Right lobe of liver (tissue), 6 donors: Measurements from ENCODE around the gene LRP1. TPM values are rescaled to one million over a fixed set of nuclear protein-coding genes. Genes with fewer than 3 reads are reported as not detected.

Experiments
- ATAC-seq, 4 donors: fragments of 200-7000 bp; cut with Tn5 transposase; one replicate each; pipeline ENCODE4 v1.9.1; 2020; ENCODE audit warnings: mild to moderate bottlenecking in 4 of 4, moderate library complexity in 4 of 4
- DNase-seq, 3 donors: peaks; one replicate each; pipeline ENCODE4 v3.0.0-alpha.2; 2020
- H3K27ac ChIP-seq, 3 donors: fragments of 200-600 bp; one replicate each; pipeline ENCODE4 v1.8.0; 2022
- H3K27me3 ChIP-seq, 2 donors: fragments of 200-600 bp; one replicate each; pipeline ENCODE4 v1.8.0; 2022
- H3K36me3 ChIP-seq, 4 donors: fragments of 200-600 bp; sonication (generic) in 1 of 4; one replicate each; pipeline versions ENCODE4 v1.5.1 to v1.8.0; 2017 to 2022; ENCODE audit warnings: control low read depth in 1 of 4
- H3K4me1 ChIP-seq, 4 donors: fragments of 200-600 bp; sonication (generic) in 1 of 4; one replicate each; pipeline versions ENCODE4 v1.5.1 to v1.8.0; 2017 to 2022; ENCODE audit warnings: control low read depth in 1 of 4
- H3K4me3 ChIP-seq, 3 donors: fragments of 200-600 bp; one replicate each; pipeline ENCODE4 v1.8.0; 2022
- H3K9me3 ChIP-seq, 4 donors: fragments of 200-600 bp; sonication (generic) in 1 of 4; one replicate each; pipeline versions ENCODE4 v1.5.1 to v1.8.0; 2017 to 2022; ENCODE audit warnings: control low read depth in 1 of 4
- CTCF ChIP-seq, 4 donors: fragments of 200-600 bp in 3 of 4; fragments of 450-650 bp in 1 of 4; IDR thresholded peaks; one replicate each; pipeline versions ENCODE4 v1.5.1 to v1.8.0; 2016 to 2022; ENCODE audit warnings: antibody characterized with exemption in 4 of 4, mild to moderate bottlenecking in 2 of 4
- POLR2A ChIP-seq: fragments of 450-650 bp; IDR thresholded peaks from one replicate; pipeline ENCODE4 v1.6.1; 2017; ENCODE audit warnings: antibody characterized with exemption, mild to moderate bottlenecking
- WGBS: methylation state at CpG from one replicate; pipeline ENCODE4 v1.1.6; 2018; ENCODE audit warnings: low coverage, low lambda C conversion rate; ENCODE audit not compliant: insufficient coverage; ENCODE audit errors: missing lambda C conversion rate; 5-methylcytosine and 5-hydroxymethylcytosine counted together
- intact Hi-C, 2 donors: fragments of 100-400 bp; cut with DNase I; formaldehyde crosslinking; loops; one replicate each; pipeline versions ENCODE4 v1.11.2 to v1.14.1; 2022
- total RNA-seq, 6 experiments: library from RNA; depleted of rRNA in 2 of 6; stranded (reverse); fragments of >200 nt in 2 of 6; fragmentation: NEBNext Ultra II Directional in 3 of 6; extraction: Animal tissue kit (Norgen Biotek cat#: 25700) in 3 of 6; gene quantifications; one replicate each; pipeline versions ENCODE4 v1.1.0 to v1.2.4, GENCODE V29; 2016 to 2023
- donor health status: DM: no; HTN: yes; CAD: no.
- donor health status: DM: no; HTN: no; CAD: no.
- donor health status: DM: no; HTN: no; CAD: no.
- donor health status: DM: no; HTN: yes; CAD: no.
- donor health status: DM: no; HTN: yes; CAD: no.

The LRP1 gene
- total RNA-seq, 6 experiments from 2014 or later = 268 to 387 (median 301) TPM

- DNase-seq (no peak), ATAC-seq (no peak)
- H3K9me3 ChIP-seq = no peaks in the 10 kb centered on the region
- no peak overlapping the region for H3K4me3 ChIP-seq
- peaks cover 0 to 11% (median 5%) of the 10 kb centered on the region in 4 donors for H3K4me1 ChIP-seq
- WGBS = 43% methylated on average over 2 of the region's 2 CpGs
- intact Hi-C loops = loop anchor here in 1 of 2 donors (5.0 kb wide), 1 partner anchor 58 kb away; no protein-coding TSS in a partner anchor
- H3K27ac ChIP-seq = no peak overlapping the region
- no peaks in the 10 kb centered on the region for H3K27me3 ChIP-seq
- TF ChIP-seq CTCF (IDR thresholded peaks at IDR 0.05) = no peak
- no peak for TF ChIP-seq POLR2A
- H3K36me3 ChIP-seq = no peaks in the 10 kb centered on the region
Observed at GRCh38 chr12:57123813-57124212, 4.5 kb upstream of the LRP1 start.

- WGBS = 13% methylated on average over 10 of the region's 10 CpGs
- Histone ChIP-seq H3K4me3 (no peak overlapping the region), H3K9me3 (no peaks in the 10 kb centered on the region), H3K4me1 (peaks cover 0 to 11% (median 5%) of the 10 kb centered on the region in 4 donors), H3K36me3 (no peaks in the 10 kb centered on the region), H3K27me3 (no peaks in the 10 kb centered on the region), H3K27ac (no peak overlapping the region)
- peak in 2 of 3 donors; percentile 55 to 77 for DNase-seq
- intact Hi-C loops = loop anchor here in 1 of 2 donors (5.0 kb wide), 1 partner anchor 58 kb away; no protein-coding TSS in a partner anchor
- no peak for TF ChIP-seq POLR2A
- peak in 3 of 4 donors; percentile 94 to 98 (median 96) for TF ChIP-seq CTCF (IDR thresholded peaks at IDR 0.05)
- ATAC-seq = peak; percentile 39 to 50 (median 44)
Observed at GRCh38 chr12:57124261-57124877, 3.9 kb upstream of the LRP1 start.

GRCh38 chr12:57126061-57126460 lies 2.2 kb upstream of the LRP1 start:
- no peak for TF ChIP-seq CTCF (IDR thresholded peaks at IDR 0.05)
- TF ChIP-seq POLR2A = no peak
- Histone ChIP-seq H3K27me3 (no peaks in the 10 kb centered on the region), H3K4me3 (no peak overlapping the region), H3K9me3 (no peaks in the 10 kb centered on the region), H3K36me3 (no peaks in the 10 kb centered on the region), H3K27ac (no peak overlapping the region), H3K4me1 (peaks cover 0 to 16% (median 5%) of the 10 kb centered on the region in 4 donors)
- DNase-seq (peak in 1 of 3 donors; percentile 42), ATAC-seq (no peak)
- WGBS = 85% methylated on average over 11 of the region's 11 CpGs
- intact Hi-C loops = loop anchor here in 1 of 2 donors (5.0 kb wide), 1 partner anchor 56 kb away; no protein-coding TSS in a partner anchor

GRCh38 chr12:57126561-57126960 lies 1.7 kb upstream of the LRP1 start:
- no peaks in the 10 kb centered on the region for H3K27me3 ChIP-seq
- TF ChIP-seq POLR2A (no peak), CTCF (IDR thresholded peaks at IDR 0.05) (no peak)
- intact Hi-C loops = loop anchor here in 1 of 2 donors (5.0 kb wide), 1 partner anchor 56 kb away; no protein-coding TSS in a partner anchor
- H3K27ac ChIP-seq = peak overlapping the region; percentile 45 to 97 (median 96)
- DNase-seq = peak in 1 of 3 donors; percentile 50
- no peaks in the 10 kb centered on the region for H3K9me3 ChIP-seq
- H3K4me1 ChIP-seq = peaks cover 0 to 21% (median 8%) of the 10 kb centered on the region in 4 donors
- peak overlapping the region; percentile 71 to 88 (median 80) for H3K4me3 ChIP-seq
- no peak for ATAC-seq
- WGBS = 38% methylated on average over 7 of the region's 7 CpGs
- H3K36me3 ChIP-seq = no peaks in the 10 kb centered on the region
